Dedifferentiated amniotic fluid mesenchymal stem cell (primary cell): Measurements from ENCODE around the gene IFIT1.
"Not testable (repeated sequence)": the region's sequence is repeated elsewhere in the genome, so short reads cannot be mapped to it uniquely, and the experiment has no call there.

Experiments
- DNase-seq: peaks from one replicate; pipeline ENCODE4 v3.0.0-alpha.2; 2016; ENCODE audit errors: extremely low spot score

Gene IFIT1

GRCh38 chr10:89399956-89400355, 7.5 kb downstream of the IFIT1 start:
- DNase-seq, result no peak

DNA sequence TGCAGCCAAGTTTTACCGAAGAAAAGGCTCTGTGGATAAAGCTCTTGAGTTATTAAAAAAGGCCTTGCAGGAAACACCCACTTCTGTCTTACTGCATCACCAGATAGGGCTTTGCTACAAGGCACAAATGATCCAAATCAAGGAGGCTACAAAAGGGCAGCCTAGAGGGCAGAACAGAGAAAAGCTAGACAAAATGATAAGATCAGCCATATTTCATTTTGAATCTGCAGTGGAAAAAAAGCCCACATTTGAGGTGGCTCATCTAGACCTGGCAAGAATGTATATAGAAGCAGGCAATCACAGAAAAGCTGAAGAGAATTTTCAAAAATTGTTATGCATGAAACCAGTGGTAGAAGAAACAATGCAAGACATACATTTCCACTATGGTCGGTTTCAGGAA, 10.6 kb downstream of the IFIT1 start:
- DNase-seq, result no peak

GRCh38 chr10:89404104-89405047, 12.0 kb downstream of the IFIT1 start:
- no peak for DNase-seq

- DNase-seq, result not testable (repeated sequence)
Observed at GRCh38 chr10:89406178-89406577, 13.8 kb downstream of the IFIT1 start.

DNA sequence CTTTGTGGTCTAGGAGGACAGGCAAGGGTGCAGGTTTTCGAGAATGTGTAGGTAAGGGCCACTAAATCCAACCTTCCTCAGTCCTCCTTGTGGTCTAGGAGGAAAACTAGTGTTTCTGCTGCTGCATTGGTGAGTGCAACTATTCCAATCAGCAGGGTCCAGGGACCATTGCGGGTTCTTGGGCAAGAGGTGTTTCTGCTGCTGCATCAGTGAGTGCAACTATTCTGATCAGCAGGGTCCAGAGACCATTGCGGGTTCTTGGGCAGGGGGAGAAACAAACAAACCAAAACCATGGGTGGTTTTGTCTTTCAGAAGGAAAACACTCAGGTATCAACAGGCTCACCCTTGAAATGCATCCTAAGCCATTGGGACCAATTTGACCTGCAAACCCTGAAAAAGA, 15.4 kb downstream of the IFIT1 start:
- DNase-seq, result not testable (repeated sequence)

DNA sequence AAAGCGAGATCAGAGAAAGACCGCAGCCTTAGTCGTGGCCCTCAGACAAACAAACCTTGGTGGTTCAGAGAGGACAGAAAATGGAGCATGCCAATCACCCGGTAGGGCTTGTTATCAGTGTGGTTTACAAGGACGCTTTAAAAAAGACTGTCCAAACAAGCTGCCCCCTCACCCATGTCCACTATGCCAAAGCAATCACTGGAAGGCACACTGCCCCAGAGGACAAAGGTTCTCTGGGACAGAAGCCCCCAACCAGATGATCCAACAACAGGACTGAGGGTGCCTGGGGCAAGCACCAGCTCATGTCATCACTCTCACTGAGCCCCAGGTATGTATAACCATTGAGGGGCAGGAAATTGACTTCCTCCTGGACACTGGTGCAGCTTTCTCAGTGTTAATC, 16.9 kb downstream of the IFIT1 start:
- not testable (repeated sequence) for DNase-seq

- not testable (repeated sequence) for DNase-seq
Observed at GRCh38 chr10:89410551-89410950, 18.1 kb downstream of the IFIT1 start.

DNA sequence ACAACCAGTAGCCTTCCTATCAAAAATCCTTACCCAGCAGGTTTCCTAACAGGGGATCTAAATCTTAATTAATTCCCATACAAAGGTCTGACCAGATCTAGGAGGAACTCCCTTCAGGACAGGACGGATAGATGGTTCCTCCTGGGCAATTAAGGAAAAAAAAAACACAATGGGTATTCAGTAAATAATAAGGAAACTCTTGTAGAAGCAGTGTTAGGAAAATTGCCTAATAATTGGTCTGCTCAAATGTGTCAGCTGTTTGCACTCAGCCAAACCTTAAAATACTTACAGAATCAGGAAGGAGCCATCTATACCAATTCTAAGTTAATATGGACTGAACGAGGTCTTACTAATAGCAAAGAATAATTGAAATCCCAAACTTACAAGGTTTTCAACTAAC, 18.7 kb downstream of the IFIT1 start:
- DNase-seq, result not testable (repeated sequence)

- not testable (repeated sequence) for DNase-seq
Observed at GRCh38 chr10:89412276-89412675, 19.9 kb downstream of the IFIT1 start.

DNA sequence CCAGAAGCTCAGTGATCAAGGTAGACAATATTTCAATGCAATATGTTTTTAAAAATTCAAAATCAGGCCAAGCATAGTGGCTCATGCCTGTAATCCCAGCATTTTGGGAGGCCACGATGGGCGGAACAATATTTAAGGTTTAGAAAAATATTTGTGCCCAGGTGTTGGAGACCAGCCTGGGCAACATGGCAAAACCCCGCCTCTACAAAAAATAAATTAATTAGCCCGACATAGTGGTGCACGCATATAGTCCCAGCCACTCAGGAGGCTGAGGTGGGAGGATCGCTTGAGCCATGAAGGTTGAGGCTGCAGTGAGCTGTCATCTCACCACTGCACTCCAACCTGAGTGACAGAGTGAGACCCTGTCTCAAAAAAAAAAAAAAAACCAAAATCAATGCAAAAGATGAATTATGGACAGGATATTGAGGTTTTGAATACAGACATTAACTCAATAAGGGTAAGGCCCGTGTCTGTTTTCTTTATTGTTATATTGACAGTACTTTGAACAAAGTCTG, 21.0 kb downstream of the IFIT1 start:
- no peak for DNase-seq

DNA sequence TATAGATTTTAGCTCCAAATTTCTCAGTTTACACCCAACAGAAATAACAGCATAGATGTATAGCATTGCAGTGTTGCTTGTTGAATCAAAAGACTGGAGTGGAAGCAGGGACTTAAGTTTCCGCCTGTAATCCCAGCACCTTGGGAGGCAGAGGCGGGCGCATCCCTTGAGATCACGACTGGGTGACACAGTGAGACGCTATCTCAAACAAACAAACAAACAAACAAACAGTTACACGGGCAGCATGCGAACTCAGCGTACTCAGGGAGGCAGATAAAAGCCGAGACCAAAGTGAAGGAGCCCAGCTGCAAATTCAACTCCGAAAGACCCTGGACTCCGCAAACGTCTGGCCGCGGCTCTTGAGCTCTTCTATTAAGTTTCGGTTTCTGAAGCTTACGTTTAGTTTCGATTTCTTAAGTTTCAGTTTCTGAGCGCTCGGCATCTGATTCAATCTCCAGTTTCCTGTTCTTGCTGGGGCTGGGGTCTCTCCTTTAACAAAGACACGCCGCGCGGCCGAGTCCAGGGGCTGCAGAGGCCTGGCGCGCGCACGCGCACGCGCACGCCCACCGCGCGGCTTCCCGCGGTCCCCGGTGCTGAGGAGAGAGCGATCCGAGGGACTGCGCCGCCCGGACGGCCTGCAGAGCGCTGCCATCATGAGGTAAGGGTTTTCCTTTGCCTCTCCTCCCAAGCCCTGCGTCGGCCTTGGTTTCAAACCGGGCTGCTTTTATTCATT, 21.9 kb downstream of the IFIT1 start, which contains the start of gene IFIT5:
IFIT5 (plus strand) TSS at position 423 of the 733 bp plus-strand sequence; CDS start at position 654, 231 bp downstream.
- peak; percentile 67 for DNase-seq

DNA sequence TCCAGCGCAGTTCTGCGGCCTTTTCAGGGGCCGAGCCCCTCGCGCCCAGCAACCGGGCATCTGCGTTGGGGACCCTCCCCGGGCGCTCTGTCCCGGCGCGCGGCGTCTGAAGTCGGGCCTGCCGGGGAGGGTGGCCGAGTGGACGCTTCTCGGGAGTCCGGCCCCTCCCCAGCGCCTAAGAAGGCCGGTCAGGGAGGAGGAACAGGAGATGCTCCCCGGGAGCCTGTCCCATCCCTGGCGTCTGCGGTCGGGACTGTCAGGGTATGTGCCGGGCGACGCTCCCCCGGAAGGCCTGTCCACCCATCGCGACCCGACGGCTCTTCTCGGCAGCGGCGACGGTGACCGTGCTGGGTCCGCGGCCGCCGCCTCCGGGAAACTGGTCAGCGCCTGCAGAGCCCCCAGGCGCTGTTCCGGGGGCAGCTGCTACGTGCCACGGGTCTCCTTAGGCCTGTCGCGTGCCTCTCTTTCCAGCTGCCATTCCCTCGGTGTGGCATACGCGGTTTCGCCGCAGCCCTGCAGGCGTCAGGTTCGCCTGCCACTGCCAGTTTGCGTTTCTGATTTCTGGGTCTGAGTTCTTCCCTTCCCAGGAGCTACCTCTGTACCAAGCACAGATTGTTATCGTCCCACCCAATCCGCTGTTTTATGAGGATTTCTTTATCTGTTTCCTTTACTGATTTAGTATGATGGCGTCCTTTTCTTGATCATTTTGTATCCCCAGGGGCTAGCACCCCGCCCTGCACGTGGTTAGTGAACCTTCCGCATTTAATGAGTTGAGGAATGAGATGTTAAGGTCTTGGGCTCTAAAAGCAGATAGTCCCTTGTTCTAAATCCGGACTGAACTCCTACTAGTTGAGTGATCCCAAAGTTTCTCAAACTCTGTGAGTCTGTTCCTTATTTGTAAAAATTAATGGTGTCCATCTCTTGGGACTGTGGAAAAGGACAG, 22.7 kb downstream of the IFIT1 start:
- DNase-seq, result no peak

DNA sequence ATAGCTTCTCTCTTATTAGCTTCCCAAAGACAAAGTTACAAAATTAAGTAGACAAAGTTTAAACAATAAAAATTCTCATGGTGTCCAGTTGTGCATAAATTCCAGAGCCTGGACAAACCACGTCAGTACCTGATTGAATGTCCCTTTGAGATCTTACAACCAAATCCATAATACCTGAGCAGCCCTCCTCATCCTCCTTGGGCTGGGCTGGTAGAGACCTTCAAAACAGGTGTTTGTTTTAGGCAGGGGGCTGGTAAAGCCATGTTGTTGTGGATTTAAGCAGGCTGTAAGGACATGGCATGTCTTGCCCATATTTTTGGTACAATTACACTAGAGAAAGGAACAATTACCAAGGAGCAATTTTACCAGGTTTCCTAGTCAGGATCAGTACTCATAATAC, 24.0 kb downstream of the IFIT1 start:
- no peak for DNase-seq

- DNase-seq, result peak; percentile 33
Observed at GRCh38 chr10:89419548-89419947, 27.1 kb downstream of the IFIT1 start.

DNA sequence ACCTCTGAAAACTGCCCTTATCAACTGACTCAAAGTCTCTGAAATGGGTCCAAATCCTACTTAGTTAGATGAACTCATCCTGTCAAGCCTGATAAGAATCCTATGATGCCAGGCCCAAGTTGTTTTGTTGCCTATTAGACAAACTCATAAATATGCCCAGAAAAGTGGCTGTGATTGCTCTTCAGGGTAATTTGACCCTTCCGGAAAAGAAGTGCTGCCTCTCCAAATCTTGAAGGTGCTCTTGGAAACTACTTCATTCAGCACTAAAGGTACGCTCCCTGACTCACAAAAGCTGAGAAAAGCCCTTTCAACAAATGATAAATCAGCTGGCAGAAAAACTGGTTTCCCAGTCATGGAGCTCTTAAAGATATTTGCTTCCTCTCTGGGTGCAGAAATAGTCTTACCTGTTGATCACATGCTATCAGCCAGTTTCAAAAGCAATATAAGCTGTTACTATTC, 28.6 kb downstream of the IFIT1 start:
- DNase-seq, result no peak

GRCh38 chr10:89425000-89425399, 32.6 kb downstream of the IFIT1 start:
- no peak for DNase-seq

DNA sequence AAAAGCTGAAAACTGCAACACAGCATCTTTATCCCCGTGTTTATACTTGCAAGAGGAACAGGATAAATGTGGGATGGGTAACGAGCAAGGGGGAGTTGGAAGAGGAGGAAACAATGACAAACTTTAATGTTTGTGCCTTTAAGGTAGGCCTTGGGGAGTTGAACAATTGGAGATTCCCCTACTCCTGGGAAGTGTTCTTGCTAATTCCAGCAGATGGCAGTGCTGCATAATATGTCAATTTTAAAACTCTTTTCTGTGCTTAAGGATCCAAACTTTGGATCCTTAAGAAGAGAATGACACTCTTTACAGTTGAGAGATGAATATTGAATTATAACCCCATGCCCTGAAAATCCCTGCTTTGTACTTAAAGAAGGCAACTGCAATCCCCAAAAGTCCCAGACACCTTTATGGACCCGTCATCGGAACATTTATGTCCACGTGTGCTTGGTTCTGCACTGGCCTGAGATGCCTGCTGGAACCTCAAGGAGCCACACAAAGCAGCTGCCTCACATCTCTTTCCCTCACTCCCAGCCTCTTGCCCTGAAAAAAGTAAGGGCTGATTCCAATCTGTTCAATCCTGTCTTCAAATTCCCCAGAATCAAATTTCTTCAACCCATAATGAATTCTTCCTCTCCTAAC, 33.9 kb downstream of the IFIT1 start:
- DNase-seq, result peak; percentile 65

GRCh38 chr10:89427629-89428028, 35.2 kb downstream of the IFIT1 start:
- peak; percentile 58 for DNase-seq

DNA sequence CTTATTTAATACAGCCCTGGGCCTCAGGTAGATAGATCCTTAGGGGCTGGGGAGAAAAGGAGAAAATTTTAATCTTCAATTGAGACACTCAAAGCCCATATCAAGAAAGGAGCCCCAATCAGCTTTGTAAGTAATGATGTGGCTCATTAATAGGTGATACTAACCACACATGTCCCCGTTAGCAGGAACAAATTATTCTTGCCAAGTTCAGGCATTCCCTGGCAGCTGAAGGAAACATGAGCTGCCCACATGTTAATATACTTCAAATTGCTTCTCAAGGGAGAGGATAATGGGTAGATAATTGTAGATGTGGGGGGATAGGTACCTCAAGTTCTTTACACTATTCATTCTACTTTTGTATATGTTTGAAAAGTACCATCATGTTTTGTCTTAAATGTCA, 36.5 kb downstream of the IFIT1 start:
- DNase-seq, result no peak

DNA sequence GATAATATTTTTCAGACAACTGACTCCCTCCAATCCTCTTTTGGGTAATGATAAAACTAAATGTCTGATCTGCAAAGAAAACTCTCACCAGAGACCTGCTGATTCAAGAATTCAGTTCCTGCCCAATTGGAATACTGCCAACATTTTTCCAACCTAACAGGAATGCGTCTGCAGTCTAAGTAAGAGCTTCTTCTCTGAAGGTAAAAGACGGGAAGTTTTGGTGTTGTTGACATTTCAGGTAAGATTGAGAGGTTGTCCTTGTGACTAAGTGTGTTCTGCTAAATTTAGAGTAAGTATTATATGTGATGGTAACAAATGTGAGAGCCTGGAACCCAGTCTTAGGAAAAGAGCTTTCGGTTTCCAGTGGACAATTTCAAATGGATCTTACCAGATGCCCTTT, 39.6 kb downstream of the IFIT1 start:
- DNase-seq, result no peak

DNA sequence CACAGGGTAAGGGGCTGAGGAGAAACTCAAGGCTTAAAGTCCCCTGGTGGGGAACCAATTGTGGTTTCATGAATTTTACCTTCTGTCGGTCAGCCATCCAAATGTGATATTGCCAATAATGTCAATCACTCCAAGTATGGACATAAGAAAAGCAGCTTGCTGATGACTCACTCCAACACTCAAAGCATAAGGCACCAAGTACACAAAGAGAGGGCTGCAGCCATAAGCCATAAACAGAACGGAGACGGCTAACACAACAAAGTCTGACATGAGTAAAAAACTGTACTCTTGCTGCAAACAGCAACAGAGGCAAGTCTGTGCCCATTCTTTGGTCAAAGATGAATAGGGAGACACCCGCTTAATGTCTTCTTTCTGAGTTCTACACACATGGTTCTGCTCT, 46.1 kb downstream of the IFIT1 start:
- no peak for DNase-seq
